Subcutaneous preadipocyte (primary cell): ENCODE measurements around the gene H2BW1. TPM values are rescaled to one million over a fixed set of nuclear protein-coding genes. Genes with fewer than 3 reads are reported as not detected.

ENCODE experiments used
- total RNA-seq: library from RNA; depleted of rRNA; stranded (reverse); fragments of >200 nt; gene quantifications from 2 replicates; pipeline ENCODE4 v1.2.3, GENCODE V29; 2012

H2BW1 gene
- not detected in 2 replicates for total RNA-seq

GRCh38 chrX:104013606-104014005 is at the start of gene H2BW1:
Gene H2BW1, minus strand, starts transcription at chrX:104013708. Its CDS starts 132 bp downstream, at chrX:104013576.

GRCh38 chrX:104039689-104040505 is 26.4 kb upstream of the H2BW1 start, which contains the start of gene H2BW2:
Gene H2BW2, plus strand, starts transcription at chrX:104039956. Its CDS starts 39 bp downstream, at chrX:104039995.

GRCh38 chrX:103962411-103963278 is 50.9 kb downstream of the H2BW1 start, which contains the start of gene TMSB15B:
Gene TMSB15B, plus strand, starts transcription at chrX:103962627.

Other genes with a start within 250 kb of the H2BW1 start
- 1.1 and 1.2 TPM in 2 replicates for gene PLP1, start 236.9 kb downstream of the H2BW1 start, total RNA-seq
- gene RAB9B, start 181.5 kb downstream of the H2BW1 start, total RNA-seq: 0.20 and 0.37 TPM in 2 replicates
- gene TMSB15B, start 51.1 kb downstream of the H2BW1 start, total RNA-seq: 1.6 and 3.3 TPM in 2 replicates
- gene H2BW2, start 26.2 kb upstream of the H2BW1 start, total RNA-seq: not detected in 2 replicates
- gene TMSB15C, start 62.5 kb upstream of the H2BW1 start, total RNA-seq: 1.1 and 1.2 TPM in 2 replicates
- 0.37 TPM in 1 of 2 replicates, not detected in the other for gene ZCCHC18, start 98.8 kb upstream of the H2BW1 start, total RNA-seq
- 7.4 and 9.9 TPM in 2 replicates for gene SLC25A53, start 143.3 kb upstream of the H2BW1 start, total RNA-seq
- 10.3 and 15.1 TPM in 2 replicates for gene FAM199X, start 152.7 kb upstream of the H2BW1 start, total RNA-seq
- not detected in 2 replicates for gene ESX1, start 241.2 kb upstream of the H2BW1 start, total RNA-seq